ENCODE data around the gene COL23A1.

COL23A1 gene

GRCh38 chr5:178398901-178399700 is 191.1 kb downstream of the COL23A1 start:
- no peak overlapping the region for H3K4me3 ChIP-seq (ENCODE audit: low read depth, low read length)
- no peak for DNase-seq (ENCODE audit: low read depth)
- no peak for TF ChIP-seq CTCF (IDR thresholded peaks at IDR 0.05; ENCODE audit: low read depth, low read length, missing control alignments)

GRCh38 chr5:178396796-178397720 is 193.1 kb downstream of the COL23A1 start:
- no peak for TF ChIP-seq CTCF (IDR thresholded peaks at IDR 0.05; ENCODE audit: low read depth, low read length, missing control alignments)
- no peak overlapping the region for H3K4me3 ChIP-seq (ENCODE audit: low read depth, low read length)
- no peak for DNase-seq (ENCODE audit: low read depth)

- no peak for TF ChIP-seq CTCF (IDR thresholded peaks at IDR 0.05; ENCODE audit: low read depth, low read length, missing control alignments)
- DNase-seq (ENCODE audit: low read depth), result no peak
- no peak overlapping the region for H3K4me3 ChIP-seq (ENCODE audit: low read depth, low read length)
Observed at GRCh38 chr5:178394074-178394473, 196.1 kb downstream of the COL23A1 start.

GRCh38 chr5:178392931-178393394 is 197.2 kb downstream of the COL23A1 start:
- H3K4me3 ChIP-seq (ENCODE audit: low read depth, low read length), result no peak overlapping the region
- no peak for DNase-seq (ENCODE audit: low read depth)
- no peak for TF ChIP-seq CTCF (IDR thresholded peaks at IDR 0.05; ENCODE audit: low read depth, low read length, missing control alignments)

- no peak for DNase-seq (ENCODE audit: low read depth)
- TF ChIP-seq CTCF (IDR thresholded peaks at IDR 0.05; ENCODE audit: low read depth, low read length, missing control alignments), result no peak
- no peak overlapping the region for H3K4me3 ChIP-seq (ENCODE audit: low read depth, low read length)
Observed at GRCh38 chr5:178392386-178392785, 197.8 kb downstream of the COL23A1 start.

- TF ChIP-seq CTCF (IDR thresholded peaks at IDR 0.05; ENCODE audit: low read depth, low read length, missing control alignments), result no peak
- H3K4me3 ChIP-seq (ENCODE audit: low read depth, low read length), result no peak overlapping the region
- DNase-seq (ENCODE audit: low read depth), result no peak
Observed at GRCh38 chr5:178391480-178391879, 198.7 kb downstream of the COL23A1 start.
